PFSK-1 (cell line): ENCODE data around the gene ARF1.

Experiments
- POLR2AphosphoS5 ChIP-seq: IDR thresholded peaks from 2 replicates; pipeline ENCODE4 v1.6.1; 2012; ENCODE audit warnings: low read depth, mild to moderate bottlenecking, control low read depth, low read length, moderate library complexity
- REST ChIP-seq, 2 experiments: IDR thresholded peaks; 2 replicates each; pipeline versions ENCODE4 v1.6.1 to v1.8.0; 2011 to 2012; ENCODE audit warnings: low read depth in 2 of 2, low read length in 2 of 2, control low read depth in 1 of 2, inconsistent platforms in 1 of 2, mild to moderate bottlenecking in 1 of 2, moderate library complexity in 1 of 2; ENCODE audit not compliant: insufficient read depth in 1 of 2
- SIN3A ChIP-seq: IDR thresholded peaks from 2 replicates; pipeline ENCODE4 v1.6.1; 2012; ENCODE audit warnings: mild to moderate bottlenecking, low read length, moderate library complexity, borderline replicate concordance; ENCODE audit not compliant: insufficient read depth
- TAF1 ChIP-seq: IDR thresholded peaks from 2 replicates; pipeline ENCODE4 v1.6.1; 2012; ENCODE audit warnings: low read length, control low read depth, borderline replicate concordance; ENCODE audit not compliant: insufficient read depth

GRCh38 chr1:228072658-228073043, 9.9 kb upstream of the ARF1 start:
- TF ChIP-seq SIN3A = no peak
- TF ChIP-seq TAF1 = no peak
- no peak for TF ChIP-seq REST (IDR thresholded peaks at IDR 0.05; ENCODE audit: insufficient read depth in 1 of 2, low read depth in 2 of 2, low read length in 2 of 2)
- TF ChIP-seq POLR2AphosphoS5 = no peak
